Measurements from ENCODE around the gene KLRD1. TPM values are rescaled to one million over a fixed set of nuclear protein-coding genes. Genes with fewer than 3 reads are reported as not detected.
A peak's percentile ranks its signal among the peaks of the same experiment; 100 is the strongest.
"Not testable (repeated sequence)": the region's sequence is repeated elsewhere in the genome, so short reads cannot be mapped to it uniquely, and the experiment has no call there.

KLRD1 gene
- total RNA-seq, 1 donor from 2014 or later, result not detected

DNA sequence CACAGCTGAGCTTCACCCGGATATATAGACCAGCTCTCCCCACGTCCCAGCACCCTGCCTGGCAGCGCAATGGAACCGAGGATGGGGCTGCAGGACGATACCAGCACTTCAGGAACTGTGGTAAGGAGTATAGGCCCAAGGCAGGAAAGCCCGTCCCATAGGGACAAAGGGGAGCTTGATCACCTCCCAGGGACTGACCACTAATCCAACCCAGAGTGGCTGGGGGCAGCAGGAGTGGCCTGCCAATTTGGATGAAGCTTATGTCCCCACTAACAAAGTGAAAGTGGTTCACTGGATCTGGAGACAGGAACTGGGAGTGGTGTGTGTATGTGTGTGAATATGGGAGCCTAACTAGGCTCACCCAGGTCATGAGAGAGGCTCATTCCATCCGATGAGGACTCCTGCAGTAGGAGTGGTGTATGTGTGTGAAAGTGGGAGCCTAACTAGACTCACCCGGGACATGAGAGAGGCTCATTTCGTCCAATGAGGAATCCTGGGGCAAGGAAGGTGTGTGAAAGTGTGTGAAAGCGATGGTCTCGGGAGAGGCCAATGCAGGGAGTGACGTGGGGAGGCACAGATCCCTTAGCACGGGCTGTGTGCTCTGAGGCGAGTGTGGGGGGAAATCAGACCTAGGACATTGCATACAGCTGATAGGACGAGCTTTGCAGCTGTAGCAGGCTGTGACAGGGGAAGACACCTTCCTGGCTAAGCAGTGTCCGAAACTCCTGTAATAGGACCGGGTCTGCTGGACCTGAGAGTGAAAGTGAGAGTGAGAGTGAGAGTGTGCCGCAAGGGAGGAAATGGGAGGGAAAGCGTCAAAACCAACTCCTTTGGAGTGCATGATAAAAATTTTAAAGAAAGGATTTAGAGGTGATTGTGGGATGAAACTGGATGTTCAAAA, 56.5 kb downstream of the KLRD1 start:
- TF ChIP-seq, protein P1, sequence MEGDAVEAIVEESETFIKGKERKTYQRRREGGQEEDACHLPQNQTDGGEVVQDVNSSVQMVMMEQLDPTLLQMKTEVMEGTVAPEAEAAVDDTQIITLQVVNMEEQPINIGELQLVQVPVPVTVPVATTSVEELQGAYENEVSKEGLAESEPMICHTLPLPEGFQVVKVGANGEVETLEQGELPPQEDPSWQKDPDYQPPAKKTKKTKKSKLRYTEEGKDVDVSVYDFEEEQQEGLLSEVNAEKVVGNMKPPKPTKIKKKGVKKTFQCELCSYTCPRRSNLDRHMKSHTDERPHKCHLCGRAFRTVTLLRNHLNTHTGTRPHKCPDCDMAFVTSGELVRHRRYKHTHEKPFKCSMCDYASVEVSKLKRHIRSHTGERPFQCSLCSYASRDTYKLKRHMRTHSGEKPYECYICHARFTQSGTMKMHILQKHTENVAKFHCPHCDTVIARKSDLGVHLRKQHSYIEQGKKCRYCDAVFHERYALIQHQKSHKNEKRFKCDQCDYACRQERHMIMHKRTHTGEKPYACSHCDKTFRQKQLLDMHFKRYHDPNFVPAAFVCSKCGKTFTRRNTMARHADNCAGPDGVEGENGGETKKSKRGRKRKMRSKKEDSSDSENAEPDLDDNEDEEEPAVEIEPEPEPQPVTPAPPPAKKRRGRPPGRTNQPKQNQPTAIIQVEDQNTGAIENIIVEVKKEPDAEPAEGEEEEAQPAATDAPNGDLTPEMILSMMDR (conservative IDR thresholded peaks at IDR 0.05; ENCODE audit: low read depth, low read length), result no peak
- no peak for DNase-seq (ENCODE audit: low read depth)
- peak overlapping the region; percentile 77 for H3K4me3 ChIP-seq (ENCODE audit: low read depth, low read length)

DNA sequence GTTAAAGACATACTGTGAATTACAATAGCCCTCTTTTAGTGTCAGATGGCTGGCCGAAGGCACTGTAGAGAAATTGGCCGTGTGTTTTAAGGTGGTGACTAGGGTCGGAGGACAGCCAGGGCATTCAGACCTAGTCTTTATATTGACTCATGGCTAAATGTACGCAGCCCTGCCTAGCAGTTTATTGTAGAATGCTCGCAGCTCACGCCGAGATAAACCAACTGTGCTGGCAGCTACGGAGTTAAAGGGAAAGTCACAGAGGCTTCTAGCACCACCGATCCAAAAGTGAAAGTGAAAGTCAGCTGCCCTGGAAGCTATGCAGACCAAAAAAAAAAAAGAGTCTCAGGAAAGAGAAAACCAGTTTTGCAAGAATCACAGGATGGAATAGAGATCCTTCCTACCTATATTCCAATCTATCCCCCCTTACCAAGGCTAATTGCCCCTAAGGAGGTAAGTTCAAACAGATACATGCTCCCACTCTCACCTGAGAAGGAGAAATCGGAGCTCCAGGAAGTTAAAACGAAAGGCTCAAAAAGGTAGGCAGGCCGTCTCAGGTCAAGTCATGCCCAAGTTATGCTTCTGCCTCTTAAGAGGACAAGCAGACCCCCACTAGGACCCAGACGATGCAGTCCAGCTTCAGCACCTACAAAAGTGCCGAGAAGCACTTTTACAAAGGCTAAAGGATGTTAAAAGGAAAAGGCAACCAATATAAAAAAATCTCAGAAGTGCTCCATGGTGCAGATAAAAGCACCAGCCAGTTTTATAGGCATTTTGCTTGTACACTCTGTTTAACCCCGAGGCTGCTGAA, 57.3 kb downstream of the KLRD1 start:
- peak overlapping the region; percentile 77 for H3K4me3 ChIP-seq (ENCODE audit: low read depth, low read length)
- TF ChIP-seq, protein P1 (conservative IDR thresholded peaks at IDR 0.05; ENCODE audit: low read depth, low read length), result no peak
- no peak for DNase-seq (ENCODE audit: low read depth)

DNA sequence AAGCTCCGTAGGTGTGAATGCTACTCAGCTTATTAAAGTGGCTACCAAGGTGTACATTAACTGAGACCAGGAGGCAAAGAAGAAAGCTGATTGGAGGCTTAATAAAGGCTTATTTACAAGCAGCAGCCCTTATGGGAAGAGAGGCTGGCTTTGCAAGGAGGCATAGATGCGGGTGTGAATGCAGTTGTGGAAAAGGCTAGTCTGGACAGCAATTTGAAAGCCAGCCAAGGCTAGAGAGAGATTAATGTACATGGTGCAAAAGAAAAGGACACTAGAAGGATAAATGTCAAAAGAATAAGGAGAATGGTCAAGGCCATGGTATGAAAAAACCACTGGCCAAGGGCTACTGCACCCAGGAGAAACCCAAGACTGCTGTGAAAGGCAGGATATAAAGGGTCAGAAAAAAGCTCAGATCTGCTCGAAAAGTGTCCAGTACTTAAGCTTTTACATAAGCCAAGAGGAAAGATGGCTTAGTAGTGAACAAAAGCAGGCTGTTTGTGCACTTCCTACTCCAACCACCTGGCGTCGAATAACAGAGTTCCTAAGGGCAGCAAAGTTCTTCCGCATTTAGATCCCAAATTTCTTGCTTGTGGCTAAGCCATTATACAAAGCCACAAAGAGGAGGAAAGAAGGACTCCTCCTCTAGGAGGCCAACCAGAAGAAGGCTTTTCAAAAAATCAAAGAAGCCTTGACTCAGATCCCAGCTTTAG, 58.2 kb downstream of the KLRD1 start:
- H3K4me3 ChIP-seq (ENCODE audit: low read depth, low read length), result peak overlapping the region; percentile 77

DNA sequence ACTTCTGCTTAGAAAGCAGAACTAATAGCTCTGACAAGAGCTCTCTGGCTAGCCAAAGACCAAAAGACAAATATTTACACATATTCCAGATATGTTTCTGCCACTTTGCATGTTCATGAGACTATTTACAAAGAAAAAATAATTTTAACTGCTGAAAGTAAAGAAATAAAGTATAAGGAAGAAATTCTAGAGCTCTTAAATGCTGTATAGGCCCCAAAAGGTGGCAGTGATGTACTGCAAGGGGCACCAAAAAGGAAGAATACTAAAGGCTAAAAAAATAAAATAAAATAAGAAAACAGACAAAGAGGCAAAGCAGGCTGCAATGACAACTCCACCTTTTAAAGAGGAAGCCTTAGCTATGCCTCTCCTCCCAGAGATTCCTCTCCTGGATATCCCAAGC, 59.2 kb downstream of the KLRD1 start:
- H3K4me3 ChIP-seq (ENCODE audit: low read depth, low read length), result no peak overlapping the region
- DNase-seq (ENCODE audit: low read depth), result no peak
- TF ChIP-seq, protein P1 (conservative IDR thresholded peaks at IDR 0.05; ENCODE audit: low read depth, low read length), result peak; percentile 49

More for the DNA sequence above, 58.2 kb downstream of the KLRD1 start:
- DNase-seq (ENCODE audit: low read depth), result no peak
- TF ChIP-seq, protein P1 (conservative IDR thresholded peaks at IDR 0.05; ENCODE audit: low read depth, low read length), result peak; percentile 36

DNA sequence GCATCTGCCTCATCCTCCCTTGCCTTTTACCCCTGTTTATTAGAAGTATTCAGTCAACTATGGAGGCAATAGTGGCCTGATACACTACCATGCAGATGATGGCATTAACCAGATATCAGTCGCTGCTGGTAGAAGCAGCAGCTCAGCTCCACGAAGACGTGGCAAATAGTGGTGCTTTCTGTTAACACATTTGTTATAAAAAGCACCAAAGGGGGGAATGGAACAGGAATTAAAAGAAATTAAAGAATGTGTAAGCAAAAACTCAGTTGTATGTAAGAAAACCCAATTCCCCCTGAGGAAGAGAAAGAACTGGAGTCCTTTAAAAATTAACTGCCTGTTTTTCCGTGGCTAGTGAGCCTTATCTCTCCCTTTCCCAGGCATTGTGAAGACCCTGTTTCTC, 60.0 kb downstream of the KLRD1 start:
- not testable (repeated sequence) for DNase-seq (ENCODE audit: low read depth); H3K4me3 ChIP-seq (ENCODE audit: low read depth, low read length)

DNA sequence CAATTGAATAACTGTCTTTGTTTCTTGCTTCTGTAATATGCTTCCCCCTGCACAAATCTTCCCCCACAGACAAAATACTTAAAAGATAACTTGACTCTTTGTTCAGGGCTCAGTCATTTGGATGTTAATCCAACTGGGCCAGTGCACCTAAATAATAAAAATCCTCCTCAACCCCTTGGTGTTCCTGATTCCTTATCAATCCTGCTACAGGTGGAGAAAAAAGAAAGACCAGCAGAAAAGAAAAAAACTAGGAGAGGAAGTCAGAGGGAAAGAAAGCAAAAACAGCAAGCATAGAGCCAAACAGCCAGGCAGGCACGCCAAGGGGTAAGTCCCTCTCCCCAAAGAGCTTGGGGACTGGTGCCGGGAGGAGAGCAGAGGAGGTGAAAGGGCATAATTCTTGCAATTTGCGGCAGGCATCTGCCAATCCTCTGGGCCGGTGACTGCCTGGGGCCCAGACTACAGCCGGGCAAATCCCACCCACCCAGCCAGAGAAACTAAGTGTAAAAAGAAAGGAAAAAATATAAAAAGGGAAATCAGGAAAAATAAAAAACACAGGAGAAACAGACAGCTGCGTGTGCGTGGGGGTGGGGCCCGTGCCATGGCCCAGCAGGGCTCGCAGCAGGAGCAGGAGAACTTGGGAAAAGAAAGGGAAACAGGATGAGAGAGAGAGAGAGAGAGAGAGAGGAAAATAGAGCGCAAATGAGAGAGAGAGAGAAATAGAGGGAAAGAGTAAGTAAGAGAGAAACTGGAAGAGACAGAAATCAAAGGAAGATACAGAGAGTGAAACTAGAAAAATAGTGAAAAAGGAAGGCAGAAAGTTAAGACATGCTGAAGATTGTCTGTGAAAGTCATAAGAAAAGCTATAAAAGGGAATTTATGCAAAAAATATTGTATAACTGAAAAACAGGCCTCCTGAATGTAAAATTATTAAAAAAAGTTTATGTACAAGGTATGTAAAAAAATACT, 60.8 kb downstream of the KLRD1 start:
- TF ChIP-seq, protein P1 (conservative IDR thresholded peaks at IDR 0.05; ENCODE audit: low read depth, low read length), result no peak
- no peak overlapping the region for H3K4me3 ChIP-seq (ENCODE audit: low read depth, low read length)
- DNase-seq (ENCODE audit: low read depth), result no peak
